Measurements from ENCODE around the gene SOX15.

GRCh38 chr17:7570351-7570750 is 19.5 kb downstream of the SOX15 start:
- TF ChIP-seq CTCF (IDR thresholded peaks at IDR 0.05) = no peak
- no peak for TF ChIP-seq SIN3A (IDR thresholded peaks at IDR 0.05; ENCODE audit: borderline replicate concordance, insufficient read depth, low read depth, low read length)
- no peak for TF ChIP-seq TCF7L2 (IDR thresholded peaks at IDR 0.05; ENCODE audit: low read depth, low read length)
- no peak for TF ChIP-seq POLR2AphosphoS5 (IDR thresholded peaks at IDR 0.05; ENCODE audit: low read depth, low read length)
